Trophoblast cell (in vitro differentiated cells and primary cell): Measurements from ENCODE around the gene ANAPC10.

Experiments used
- DNase-seq, 2 donors: peaks; one replicate each; pipeline ENCODE4 v3.0.0-alpha.2; 2016
- H2AFZ ChIP-seq: 2 replicates; pipeline ENCODE4 v1.6.1; 2013; ENCODE audit warnings: low read length, moderate library complexity, mild to moderate bottlenecking; ENCODE audit not compliant: insufficient read depth, poor library complexity
- H2AK5ac ChIP-seq: 2 replicates; pipeline ENCODE4 v1.6.1; 2013; ENCODE audit warnings: mild to moderate bottlenecking, low read length
- H2BK120ac ChIP-seq: 2 replicates; pipeline ENCODE4 v1.6.1; 2013; ENCODE audit warnings: low read length, mild to moderate bottlenecking, moderate library complexity; ENCODE audit not compliant: insufficient read depth, poor library complexity
- H2BK12ac ChIP-seq: 2 replicates; pipeline ENCODE4 v1.6.1; 2013; ENCODE audit warnings: mild to moderate bottlenecking, low read length, moderate library complexity
- H2BK5ac ChIP-seq: 2 replicates; pipeline ENCODE4 v1.6.1; 2013; ENCODE audit warnings: low read length, low read depth, moderate library complexity, mild to moderate bottlenecking; ENCODE audit not compliant: poor library complexity
- H3K14ac ChIP-seq: 2 replicates; pipeline ENCODE4 v1.6.1; 2013; ENCODE audit warnings: mild to moderate bottlenecking, low read length
- H3K18ac ChIP-seq: 2 replicates; pipeline ENCODE4 v1.6.1; 2013; ENCODE audit warnings: mild to moderate bottlenecking, low read length
- H3K23ac ChIP-seq: 2 replicates; pipeline ENCODE4 v1.6.1; 2013; ENCODE audit warnings: low read length
- H3K27ac ChIP-seq: 2 replicates; pipeline ENCODE4 v1.5.1; 2013; ENCODE audit warnings: low read depth, mild to moderate bottlenecking, inconsistent platforms, low read length, moderate library complexity
- H3K27me3 ChIP-seq: 2 replicates; pipeline ENCODE4 v1.6.1; 2013; ENCODE audit warnings: inconsistent platforms, mild to moderate bottlenecking, low read length, moderate library complexity; ENCODE audit not compliant: insufficient read depth
- H3K36me3 ChIP-seq, 2 experiments: 1 replicate in 1 of 2; 2 replicates in 1 of 2; pipeline ENCODE4 v1.6.1; 2013; ENCODE audit warnings: low read length in 2 of 2, mild to moderate bottlenecking in 2 of 2, moderate library complexity in 1 of 2; ENCODE audit not compliant: insufficient read depth in 2 of 2, control insufficient read depth in 1 of 2
- H3K4ac ChIP-seq: 2 replicates; pipeline ENCODE4 v1.6.1; 2013; ENCODE audit warnings: low read depth, mild to moderate bottlenecking, low read length, moderate library complexity
- H3K4me1 ChIP-seq, 2 experiments: 1 replicate in 1 of 2; 2 replicates in 1 of 2; pipeline ENCODE4 v1.6.1; 2013; ENCODE audit warnings: low read length in 2 of 2, mild to moderate bottlenecking in 2 of 2, moderate library complexity in 1 of 2; ENCODE audit not compliant: insufficient read depth in 2 of 2, control insufficient read depth in 1 of 2
- H3K4me2 ChIP-seq: 2 replicates; pipeline ENCODE4 v1.6.1; 2013; ENCODE audit warnings: inconsistent platforms, mild to moderate bottlenecking, low read length, moderate library complexity
- H3K4me3 ChIP-seq: 2 replicates; pipeline ENCODE4 v1.5.1; 2013; ENCODE audit warnings: mild to moderate bottlenecking, low read depth, low read length, inconsistent platforms
- H3K79me1 ChIP-seq: one replicate; pipeline ENCODE4 v1.6.1; 2013; ENCODE audit warnings: low read length
- H3K79me2 ChIP-seq: 2 replicates; pipeline ENCODE4 v1.6.1; 2013; ENCODE audit warnings: low read length, mild to moderate bottlenecking; ENCODE audit not compliant: control insufficient read depth, insufficient read depth, poor library complexity
- H3K9ac ChIP-seq: 2 replicates; pipeline ENCODE4 v1.6.1; 2013; ENCODE audit warnings: mild to moderate bottlenecking, low read length
- H3K9me3 ChIP-seq: 2 replicates; pipeline ENCODE4 v1.6.1; 2013; ENCODE audit warnings: low read depth, mild to moderate bottlenecking, control low read depth, inconsistent platforms, low read length; ENCODE audit not compliant: insufficient read depth
- H4K12ac ChIP-seq: 2 replicates; pipeline ENCODE4 v1.6.1; 2013; ENCODE audit warnings: low read depth, mild to moderate bottlenecking, low read length, moderate library complexity
- H4K8ac ChIP-seq: 2 replicates; pipeline ENCODE4 v1.6.1; 2013; ENCODE audit warnings: low read depth, mild to moderate bottlenecking, low read length, moderate library complexity
- H4K91ac ChIP-seq: one replicate; pipeline ENCODE4 v1.6.1; 2013; ENCODE audit warnings: low read depth, mild to moderate bottlenecking, low read length, moderate library complexity
- WGBS: extraction: QIAGEN DNeasy Blood & Tissue Kit; methylation state at CpG from one replicate; pipeline ENCODE4 v1.1.7; 2013; ENCODE audit warnings: missing lambda C conversion rate; ENCODE audit not compliant: insufficient read length, insufficient coverage; ENCODE audit errors: extremely low coverage; 5-methylcytosine and 5-hydroxymethylcytosine counted together

ANAPC10 gene

DNA sequence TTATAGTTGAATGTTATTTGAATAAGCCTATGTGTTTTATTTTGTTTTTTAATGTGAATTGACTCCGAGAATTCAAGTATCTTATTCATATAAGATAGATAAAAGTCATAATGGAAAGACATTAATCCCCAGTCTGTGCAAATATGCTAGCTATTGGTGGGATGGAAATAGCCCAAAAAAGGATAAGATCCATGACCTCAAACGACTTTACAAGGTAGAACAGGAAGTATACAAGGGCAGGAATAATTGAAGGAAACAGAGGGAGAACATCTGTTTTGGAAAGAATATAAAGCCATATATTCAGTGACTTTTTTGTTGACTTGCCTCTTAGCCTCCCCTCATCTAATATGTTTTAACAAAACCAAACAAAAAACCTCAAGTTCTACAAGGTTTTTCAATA is 9.1 kb upstream of the ANAPC10 start:
- no peak overlapping the region for H3K4ac ChIP-seq
- H3K79me2 ChIP-seq, result no peaks in the 10 kb centered on the region
- H3K27me3 ChIP-seq, result no peaks in the 10 kb centered on the region
- H3K9me3 ChIP-seq, result no peaks in the 10 kb centered on the region
- no peak overlapping the region for H4K8ac ChIP-seq
- no peak overlapping the region for H3K18ac ChIP-seq
- no peak overlapping the region for H4K91ac ChIP-seq
- H3K27ac ChIP-seq, result no peak overlapping the region
- no peak overlapping the region for H2AFZ ChIP-seq
- H3K4me1 ChIP-seq, result no peaks in the 10 kb centered on the region
- no peak overlapping the region for H3K9ac ChIP-seq
- no peak overlapping the region for H3K23ac ChIP-seq
- no peak overlapping the region for H2AK5ac ChIP-seq
- no peak overlapping the region for H2BK120ac ChIP-seq
- no peak overlapping the region for H2BK12ac ChIP-seq
- H3K79me1 ChIP-seq, result no peaks in the 10 kb centered on the region
- no peak overlapping the region for H4K12ac ChIP-seq
- H3K4me2 ChIP-seq, result no peak overlapping the region
- H3K36me3 ChIP-seq, result peaks cover 3 to 8% of the 10 kb centered on the region in 2 experiments
- H3K4me3 ChIP-seq, result no peak overlapping the region
- no CpG with 5 or more reads among the region's 2 CpGs for WGBS
- no peak overlapping the region for H3K14ac ChIP-seq
- DNase-seq, result no peak
- no peak overlapping the region for H2BK5ac ChIP-seq

- H4K8ac ChIP-seq, result no peak overlapping the region
- no peak overlapping the region for H3K23ac ChIP-seq
- no peak overlapping the region for H2AK5ac ChIP-seq
- no peak overlapping the region for H2BK5ac ChIP-seq
- H3K14ac ChIP-seq, result no peak overlapping the region
- no peaks in the 10 kb centered on the region for H3K27me3 ChIP-seq
- peaks cover 3% of the 10 kb centered on the region for H3K79me2 ChIP-seq
- peaks cover 0 to 1% of the 10 kb centered on the region in 2 experiments for H3K36me3 ChIP-seq
- H3K4me3 ChIP-seq, result no peak overlapping the region
- no peak overlapping the region for H3K4ac ChIP-seq
- DNase-seq, result peak in 1 of 2 donors; percentile 21
- H4K91ac ChIP-seq, result no peak overlapping the region
- no peak overlapping the region for H2BK12ac ChIP-seq
- no peak overlapping the region for H3K9ac ChIP-seq
- H3K18ac ChIP-seq, result no peak overlapping the region
- peaks cover 2% of the 10 kb centered on the region for H3K79me1 ChIP-seq
- H2AFZ ChIP-seq, result no peak overlapping the region
- H3K4me1 ChIP-seq, result no peaks in the 10 kb centered on the region
- WGBS, result no CpG with 5 or more reads among the region's 3 CpGs
- no peak overlapping the region for H3K4me2 ChIP-seq
- no peak overlapping the region for H4K12ac ChIP-seq
- no peaks in the 10 kb centered on the region for H3K9me3 ChIP-seq
- no peak overlapping the region for H3K27ac ChIP-seq
- H2BK120ac ChIP-seq, result no peak overlapping the region
Measured at GRCh38 chr4:145103496-145103895, 5.5 kb upstream of the ANAPC10 start.

DNA sequence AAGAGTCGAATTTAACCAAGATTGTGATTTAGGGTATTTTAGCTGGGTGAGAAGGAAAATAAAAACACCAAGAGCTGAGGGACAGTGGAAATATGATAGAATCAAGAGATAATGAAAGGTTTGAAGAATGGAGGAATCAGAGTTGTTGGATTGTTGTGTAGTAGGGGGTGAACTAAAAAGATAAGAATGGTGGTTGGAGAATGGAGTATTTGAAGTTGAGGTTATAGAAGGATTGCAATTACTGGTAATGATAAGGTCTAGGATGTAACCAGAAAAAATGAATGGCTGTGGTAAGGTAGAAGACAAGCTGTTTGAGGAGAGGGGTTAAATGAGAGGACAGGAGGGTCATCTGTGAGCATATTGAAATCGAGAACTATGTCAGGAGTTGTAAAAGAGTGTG is 4.6 kb upstream of the ANAPC10 start:
- H3K23ac ChIP-seq, result no peak overlapping the region
- H2AK5ac ChIP-seq, result no peak overlapping the region
- H3K79me2 ChIP-seq, result peaks cover 7% of the 10 kb centered on the region
- H3K9me3 ChIP-seq, result no peaks in the 10 kb centered on the region
- H3K79me1 ChIP-seq, result peaks cover 8% of the 10 kb centered on the region
- H3K4me1 ChIP-seq, result no peaks in the 10 kb centered on the region
- H3K4me2 ChIP-seq, result no peak overlapping the region
- no peak overlapping the region for H3K27ac ChIP-seq
- H2BK120ac ChIP-seq, result no peak overlapping the region
- H2BK12ac ChIP-seq, result no peak overlapping the region
- H3K27me3 ChIP-seq, result no peaks in the 10 kb centered on the region
- H3K4ac ChIP-seq, result no peak overlapping the region
- no peak overlapping the region for H2AFZ ChIP-seq
- no peak overlapping the region for H3K9ac ChIP-seq
- no peak overlapping the region for H2BK5ac ChIP-seq
- H3K36me3 ChIP-seq, result peaks cover 0 to 1% of the 10 kb centered on the region in 2 experiments
- no CpG with 5 or more reads among the region's 2 CpGs for WGBS
- no peak for DNase-seq
- H3K18ac ChIP-seq, result no peak overlapping the region
- H4K91ac ChIP-seq, result no peak overlapping the region
- no peak overlapping the region for H4K8ac ChIP-seq
- H3K14ac ChIP-seq, result no peak overlapping the region
- H4K12ac ChIP-seq, result no peak overlapping the region
- H3K4me3 ChIP-seq, result no peak overlapping the region

- no peak overlapping the region for H3K9ac ChIP-seq
- H3K36me3 ChIP-seq, result peaks cover 0 to 1% of the 10 kb centered on the region in 2 experiments
- no peak overlapping the region for H2AK5ac ChIP-seq
- H3K4me1 ChIP-seq, result peaks cover 3 to 5% of the 10 kb centered on the region in 2 experiments
- H3K14ac ChIP-seq, result no peak overlapping the region
- H3K79me2 ChIP-seq, result peaks cover 9% of the 10 kb centered on the region
- H4K8ac ChIP-seq, result no peak overlapping the region
- no peak overlapping the region for H2BK5ac ChIP-seq
- no peak overlapping the region for H3K4me3 ChIP-seq
- no peak overlapping the region for H3K18ac ChIP-seq
- H2AFZ ChIP-seq, result no peak overlapping the region
- H3K79me1 ChIP-seq, result peaks cover 8% of the 10 kb centered on the region
- no peak overlapping the region for H3K23ac ChIP-seq
- WGBS, result no CpG with 5 or more reads among the region's 1 CpG
- no peak overlapping the region for H4K91ac ChIP-seq
- H2BK12ac ChIP-seq, result no peak overlapping the region
- peak overlapping the region; percentile 64 for H3K4ac ChIP-seq
- H3K27ac ChIP-seq, result no peak overlapping the region
- no peak overlapping the region for H2BK120ac ChIP-seq
- no peak overlapping the region for H4K12ac ChIP-seq
- no peaks in the 10 kb centered on the region for H3K27me3 ChIP-seq
- no peak for DNase-seq
- no peak overlapping the region for H3K4me2 ChIP-seq
- H3K9me3 ChIP-seq, result no peaks in the 10 kb centered on the region
Measured at GRCh38 chr4:145101091-145101490, 3.1 kb upstream of the ANAPC10 start.
